ENCODE results near the gene CCDC61. TPM values are rescaled to one million over a fixed set of nuclear protein-coding genes. Genes with fewer than 3 reads are reported as not detected.

Gene CCDC61
- total and polyA plus RNA-seq, 2 donors (not counting 1 experiment from before 2014, with no cell fraction given): 20.6 to 30.1 TPM

- H3K27ac Mint-ChIP-seq: no peak overlapping the region
Measured at GRCh38 chr19:45958320-45958719, 36.9 kb upstream of the CCDC61 start.

More at GRCh38 chr19:45958320-45958719, 36.9 kb upstream of the CCDC61 start:
- peaks cover 0 to 24% (median 10%) of the 10 kb centered on the region in 4 experiments for H3K27me3 ChIP-seq (replicated peaks in 1 of 4; ENCODE audit: control extremely low read depth in 1 of 4, control insufficient read depth in 3 of 4, insufficient read depth in 4 of 4, low read length in 3 of 4)
- peaks cover 57% of the 10 kb centered on the region for H3K27me3 Mint-ChIP-seq
- no peak overlapping the region for H3K4me3 Mint-ChIP-seq
- WGBS (ENCODE audit: insufficient coverage): 95% methylated on average over 4 of the region's 6 CpGs
- no peaks in the 10 kb centered on the region for H3K79me2 ChIP-seq (ENCODE audit: control insufficient read depth, insufficient read depth, low read length)
- ChIA-PET CTCF (no interaction called here), POLR2A (no interaction called here)
- no peak overlapping the region for H3K4me2 ChIP-seq (replicated peaks; ENCODE audit: low read depth, low read length, poor library complexity, severe bottlenecking)
- H3K36me3 ChIP-seq (replicated peaks in 1 of 2; ENCODE audit: control extremely low read depth in 1 of 2, control insufficient read depth in 1 of 2, extremely low read depth in 1 of 2, insufficient read depth in 2 of 2, low read length in 1 of 2): no peaks in the 10 kb centered on the region
- DNase-seq: no peak
- no peak overlapping the region for H3K27ac ChIP-seq (ENCODE audit: low read length in 2 of 2)
- H3K9me3 ChIP-seq (ENCODE audit: control extremely low read depth in 1 of 3, control insufficient read depth in 2 of 3, insufficient read depth in 1 of 3, low read length in 2 of 3): peaks cover 0 to 19% (median 3%) of the 10 kb centered on the region in 3 donors
- peaks cover under 1% of the 10 kb centered on the region for H3K9me3 Mint-ChIP-seq (ENCODE audit: insufficient read depth)
- intact Hi-C loops (cut with micrococcal nuclease): no loop called here
- H3K4me1 Mint-ChIP-seq: peaks cover 1% of the 10 kb centered on the region
- TF ChIP-seq CTCF (IDR thresholded peaks at IDR 0.05): no peak
- no peak for TF ChIP-seq EZH2 (IDR thresholded peaks at IDR 0.05; ENCODE audit: borderline replicate concordance, insufficient read depth, low read depth, low read length, poor library complexity, severe bottlenecking)
- peaks cover under 1 to 2% of the 10 kb centered on the region in 2 donors for H3K4me1 ChIP-seq (ENCODE audit: control insufficient read depth in 2 of 2, insufficient read depth in 2 of 2, low read length in 2 of 2)
- H3K4me3 ChIP-seq (ENCODE audit: control extremely low read depth in 1 of 5, extremely low read depth in 1 of 5, insufficient read depth in 1 of 5, low read depth in 2 of 5, low read length in 4 of 5): no peak overlapping the region
- H2AFZ ChIP-seq (ENCODE audit: insufficient read depth, low read depth, low read length, poor library complexity, severe bottlenecking): no peak overlapping the region
- ATAC-seq (ENCODE audit: low read depth): no peak
- no peaks in the 10 kb centered on the region for H4K20me1 ChIP-seq (ENCODE audit: control insufficient read depth, insufficient read depth, low read length, poor library complexity, severe bottlenecking)
- no peak overlapping the region for H3K9ac ChIP-seq (ENCODE audit: low read length)

Data from B cell (primary cell).